Activated CD8-positive, alpha-beta T cell treated with anti-CD3 and anti-CD28 coated beads for 36 hours (primary cell): Measurements from ENCODE around the gene KCNIP2. TPM values are rescaled to one million over a fixed set of nuclear protein-coding genes. Genes with fewer than 3 reads are reported as not detected.

Source experiments
- ATAC-seq: fragments of 200-7000 bp; cut with Tn5 transposase; one replicate; pipeline ENCODE4 v1.10.0; 2021; ENCODE audit warnings: mild to moderate bottlenecking, moderate library complexity
- CTCF ChIA-PET: fragments of 350-600 bp; sonication (Branson Sonifier 250); formaldehyde crosslinking; loops from one replicate; lab custom pipeline; 2021; ENCODE audit warnings: antibody characterized with exemption; lab: Charles Lee
- POLR2A ChIA-PET: fragments of 350-600 bp; sonication (Branson Sonifier 250); formaldehyde crosslinking; loops from one replicate; lab custom pipeline; 2021; ENCODE audit warnings: antibody characterized with exemption; lab: Charles Lee
- DNase-seq: peaks from one replicate; pipeline ENCODE4 v3.0.0-alpha.2; 2020
- H3K27ac Mint-ChIP-seq: one replicate; pipeline ENCODE4 v1.8.0; 2021; ENCODE audit warnings: mild to moderate bottlenecking, mixed read lengths
- H3K27me3 Mint-ChIP-seq: one replicate; pipeline ENCODE4 v1.8.0; 2021; ENCODE audit warnings: mixed read lengths
- H3K36me3 Mint-ChIP-seq: one replicate; pipeline ENCODE4 v1.8.0; 2021; ENCODE audit warnings: low read depth, mixed read lengths
- H3K4me1 Mint-ChIP-seq: one replicate; pipeline ENCODE4 v1.8.0; 2021; ENCODE audit warnings: low read depth, mixed read lengths
- H3K4me3 Mint-ChIP-seq: one replicate; pipeline ENCODE4 v1.8.0; 2021; ENCODE audit warnings: mild to moderate bottlenecking, moderate library complexity, mixed read lengths
- H3K9me3 Mint-ChIP-seq: one replicate; pipeline ENCODE4 v1.8.0; 2021; ENCODE audit warnings: mixed read lengths
- intact Hi-C: fragments of 100-400 bp; cut with micrococcal nuclease; formaldehyde crosslinking; loops from one replicate; pipeline ENCODE4 v1.10.0; 2022
- total RNA-seq, 2 experiments: library from RNA; stranded (reverse); gene quantifications; one replicate each; pipeline ENCODE4 v1.2.3, GENCODE V29; 2021
- TF ChIP-seq, protein P1 (sequence below): fragments of 200-600 bp; IDR thresholded peaks from one replicate; pipeline ENCODE4 v1.8.0; 2022; ENCODE audit warnings: antibody characterized with exemption, mild to moderate bottlenecking

Gene KCNIP2
- 1 to 10 TPM; 2.4 to 3.1 TPM for total RNA-seq

DNA sequence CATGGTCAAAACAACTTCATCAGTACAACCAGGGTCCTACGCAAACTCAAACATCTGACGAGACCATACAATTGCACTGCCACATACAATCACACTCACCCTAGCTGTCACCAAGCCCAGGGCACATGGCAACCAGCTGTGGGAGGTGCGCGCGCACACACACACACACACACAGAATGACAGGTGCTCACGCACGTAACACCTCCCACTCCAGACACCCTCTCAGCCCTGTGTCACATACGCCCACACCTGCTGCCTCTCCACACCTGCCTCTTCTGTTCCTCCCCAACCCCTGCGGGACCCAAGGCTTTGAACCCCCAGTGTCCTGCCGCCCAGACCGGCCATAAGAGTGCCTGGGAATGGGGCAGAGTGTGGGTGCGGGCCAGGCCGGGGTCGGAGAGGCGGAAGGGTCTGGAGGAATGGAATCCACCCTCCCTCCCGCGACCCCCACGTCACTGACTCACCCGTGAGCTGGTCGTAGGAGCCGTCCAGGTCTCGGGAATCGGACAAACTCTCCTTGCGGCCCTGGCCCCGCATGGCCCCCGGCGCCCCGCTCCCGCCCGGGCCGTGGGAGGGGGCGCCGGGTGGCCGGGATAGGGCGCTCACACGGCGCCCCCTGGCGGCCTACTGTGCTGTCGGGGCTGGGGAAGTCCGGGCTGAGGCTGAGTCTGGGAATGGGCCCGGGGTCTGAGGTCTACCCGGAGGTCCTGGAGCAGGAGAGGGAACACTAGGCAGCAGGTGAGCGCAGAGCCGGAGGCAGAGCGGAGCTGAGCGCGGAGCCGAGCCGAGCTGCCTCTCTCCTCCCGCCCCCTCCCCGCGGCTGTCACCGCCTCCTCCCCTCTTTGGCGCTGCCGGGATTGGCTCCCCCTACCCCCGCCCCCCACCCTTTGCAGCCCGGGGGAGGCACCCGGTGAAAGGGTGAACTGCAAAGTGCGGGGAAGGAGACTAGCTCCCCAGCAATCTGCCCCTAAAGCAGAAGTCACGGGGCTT is at the start of gene KCNIP2:
Gene KCNIP2 (minus strand): TSS at position 769 of the 990 bp plus-strand sequence. CDS start 232 bp downstream, at position 537.
- Mint-ChIP-seq H3K27ac (no peak within 1 kb of the TSS), H3K36me3 (peaks cover 2% of the 10 kb centered on the region), H3K9me3 (no peaks in the 10 kb centered on the region), H3K27me3 (peaks cover 14% of the 10 kb centered on the region), H3K4me3 (peak within 1 kb of the TSS; percentile 66), H3K4me1 (peaks cover 43% of the 10 kb centered on the region)
- ChIA-PET POLR2A (interaction anchor here (1.0 to 5.1 kb wide), 3 partner anchors 13 to 165 kb away, joined by 3 to 27 read pairs (median 8); partner anchors contain the start of gene OGA), CTCF (interaction anchor here (0.7 to 10.8 kb wide), 11 partner anchors 11 to 241 kb away, joined by 3 to 200 read pairs (median 4); partner anchors contain the start of genes HPS6 and OGA)
- TF ChIP-seq, protein P1, sequence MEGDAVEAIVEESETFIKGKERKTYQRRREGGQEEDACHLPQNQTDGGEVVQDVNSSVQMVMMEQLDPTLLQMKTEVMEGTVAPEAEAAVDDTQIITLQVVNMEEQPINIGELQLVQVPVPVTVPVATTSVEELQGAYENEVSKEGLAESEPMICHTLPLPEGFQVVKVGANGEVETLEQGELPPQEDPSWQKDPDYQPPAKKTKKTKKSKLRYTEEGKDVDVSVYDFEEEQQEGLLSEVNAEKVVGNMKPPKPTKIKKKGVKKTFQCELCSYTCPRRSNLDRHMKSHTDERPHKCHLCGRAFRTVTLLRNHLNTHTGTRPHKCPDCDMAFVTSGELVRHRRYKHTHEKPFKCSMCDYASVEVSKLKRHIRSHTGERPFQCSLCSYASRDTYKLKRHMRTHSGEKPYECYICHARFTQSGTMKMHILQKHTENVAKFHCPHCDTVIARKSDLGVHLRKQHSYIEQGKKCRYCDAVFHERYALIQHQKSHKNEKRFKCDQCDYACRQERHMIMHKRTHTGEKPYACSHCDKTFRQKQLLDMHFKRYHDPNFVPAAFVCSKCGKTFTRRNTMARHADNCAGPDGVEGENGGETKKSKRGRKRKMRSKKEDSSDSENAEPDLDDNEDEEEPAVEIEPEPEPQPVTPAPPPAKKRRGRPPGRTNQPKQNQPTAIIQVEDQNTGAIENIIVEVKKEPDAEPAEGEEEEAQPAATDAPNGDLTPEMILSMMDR = peak; percentile 81
- ATAC-seq (peak; percentile 55), DNase-seq (peak; percentile 78)
- intact Hi-C loops = loop anchor here (5.0 kb wide), 1 partner anchor 229 kb away; no protein-coding TSS in a partner anchor

DNA sequence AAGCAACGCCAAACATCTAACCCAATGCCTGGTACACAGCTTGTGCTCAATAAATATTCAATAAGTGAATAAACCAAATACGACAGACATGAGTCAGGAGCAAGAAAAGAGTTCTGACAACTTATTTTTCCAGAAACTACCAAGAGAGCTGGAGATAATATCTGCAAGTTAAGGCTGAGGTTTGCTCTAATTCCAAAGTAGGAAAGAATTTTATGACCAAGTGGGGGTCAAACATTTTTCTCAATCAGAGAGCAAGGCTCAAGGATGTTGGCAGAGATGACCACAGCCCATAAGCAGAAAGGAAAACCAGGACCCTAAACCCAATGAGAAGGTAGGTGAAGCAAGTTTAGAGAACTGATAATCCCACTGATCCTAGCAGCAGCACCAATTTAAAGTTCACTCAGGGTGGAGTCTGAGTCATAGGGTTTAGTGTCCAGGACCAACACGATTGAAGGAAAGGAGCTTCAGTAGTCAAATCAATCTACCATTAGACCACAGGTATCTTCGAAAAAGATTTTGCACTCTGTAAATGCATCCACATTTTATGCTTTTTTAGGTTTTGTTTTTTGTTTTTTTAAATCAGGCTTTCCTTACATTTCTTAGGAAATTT is 49.3 kb upstream of the KCNIP2 start:
- ChIA-PET CTCF (interaction anchor here (0.7 to 6.9 kb wide), 7 partner anchors 12 to 180 kb away, joined by 3 to 92 read pairs (median 4); no protein-coding TSS in a partner anchor), POLR2A (no interaction called here)
- DNase-seq (no peak), ATAC-seq (no peak)
- Mint-ChIP-seq H3K27ac (no peak overlapping the region), H3K4me3 (no peak overlapping the region), H3K27me3 (no peaks in the 10 kb centered on the region), H3K4me1 (peaks cover 12% of the 10 kb centered on the region), H3K9me3 (no peaks in the 10 kb centered on the region), H3K36me3 (peaks cover 2% of the 10 kb centered on the region)
- intact Hi-C loops = no loop called here
- TF ChIP-seq, protein P1 = no peak

DNA sequence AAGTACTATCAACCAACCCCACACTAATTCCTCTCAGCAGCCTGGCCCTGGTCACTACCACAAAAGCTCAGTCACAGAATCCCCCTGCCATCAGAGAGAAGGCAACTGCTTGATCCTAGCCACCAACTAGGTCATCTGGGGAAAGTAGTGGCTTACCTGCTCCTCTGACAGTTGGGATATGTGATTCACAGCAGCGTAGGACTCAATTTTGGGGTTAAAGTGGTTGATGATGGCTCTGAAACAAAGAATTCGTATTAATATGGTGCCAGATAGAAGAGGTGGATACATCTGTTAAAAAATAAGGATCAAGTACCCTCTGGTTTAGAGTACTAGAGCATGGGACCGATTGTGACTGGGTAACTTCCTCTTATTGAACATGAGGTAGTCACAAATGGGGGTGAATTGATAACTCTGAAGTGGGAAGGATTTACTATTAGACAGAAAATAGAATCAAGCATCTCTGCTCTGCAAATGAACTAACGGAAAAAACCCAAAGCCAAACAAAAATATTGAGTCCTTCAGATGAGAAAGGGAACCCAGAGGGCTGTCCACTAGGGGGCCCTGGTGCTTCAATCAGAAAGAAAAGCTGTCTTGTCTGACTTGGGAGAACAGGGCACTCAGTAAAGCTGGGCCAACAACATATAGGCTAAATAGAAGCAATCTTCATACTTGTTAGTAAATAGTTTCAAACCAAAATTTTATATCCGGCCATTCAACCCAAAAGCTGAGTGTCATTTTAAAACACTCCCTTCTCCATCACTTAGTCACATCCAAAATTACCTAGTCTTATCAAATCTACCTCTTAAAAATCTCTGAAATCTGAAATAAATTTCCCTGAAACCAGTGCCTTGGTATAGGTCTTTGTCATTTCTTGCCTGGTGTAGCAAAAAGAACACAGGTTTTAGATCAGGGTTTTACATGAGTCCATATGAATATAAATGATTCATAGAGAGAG is 45.9 kb upstream of the KCNIP2 start:
- CTCF ChIA-PET = interaction anchor here (0.6 to 6.9 kb wide), 52 partner anchors 8 to 206 kb away, joined by 3 to 92 read pairs (median 4); partner anchors contain the start of gene KCNIP2

More for the DNA sequence above, 45.9 kb upstream of the KCNIP2 start:
- Mint-ChIP-seq H3K4me3 (no peak overlapping the region), H3K27ac (no peak overlapping the region), H3K36me3 (peaks cover 3% of the 10 kb centered on the region), H3K9me3 (no peaks in the 10 kb centered on the region), H3K4me1 (no peaks in the 10 kb centered on the region), H3K27me3 (no peaks in the 10 kb centered on the region)
- TF ChIP-seq, protein P1 = peak; percentile 85
- ATAC-seq = peak; percentile 80
- intact Hi-C loops = loop anchor here (1.0 to 10.0 kb wide), 2 partner anchors 120 to 185 kb away; no protein-coding TSS in a partner anchor
- POLR2A ChIA-PET = interaction anchor here (1.4 kb wide), 1 partner anchor 49 kb away, joined by 3 read pairs; no protein-coding TSS in a partner anchor
- peak; percentile 92 for DNase-seq
